Spleen (tissue), 7 donors: ENCODE data around the gene NEAT1.

Experiments used
- CTCF ChIP-seq, 11 experiments: fragments of 200-600 bp in 7 of 11; fragments of 450-650 bp in 4 of 11; sonication (generic) in 4 of 11; IDR thresholded peaks in 8 of 11; conservative IDR thresholded peaks in 3 of 11; 1 replicate in 7 of 11; 2 replicates in 4 of 11; pipeline versions ENCODE4 v1.4.0 to v1.8.0; 2016 to 2021; ENCODE audit warnings: antibody characterized with exemption in 11 of 11, inconsistent platforms in 4 of 11, mild to moderate bottlenecking in 1 of 11
- POLR2A ChIP-seq, 3 donors: fragments of 450-650 bp; IDR thresholded peaks; one replicate each; pipeline ENCODE4 v1.5.1; 2017; ENCODE audit warnings: antibody characterized with exemption in 3 of 3, mild to moderate bottlenecking in 1 of 3
- donor health status: DM: no; HTN: no; CAD: no; lungs with moderate emphysema.
- donor health status: DM: no; HTN: no; CAD: no.
- donor health status: DM: no; HTN: no; CAD: no.

- TF ChIP-seq POLR2A (IDR thresholded peaks at IDR 0.05) (no peak), CTCF (IDR thresholded peaks at IDR 0.05 in 8 of 11, conservative IDR thresholded peaks at IDR 0.05 in 3 of 11) (peak in 10 of 11 experiments; percentile 48 to 78 (median 64))
Observed at GRCh38 chr11:65471447-65471891, 48.9 kb downstream of the NEAT1 start.
